Measurements from ENCODE around the gene RGMA.

GRCh38 chr15:93063796-93064690 lies 25.0 kb downstream of the RGMA start:
- TF ChIP-seq, protein P1, sequence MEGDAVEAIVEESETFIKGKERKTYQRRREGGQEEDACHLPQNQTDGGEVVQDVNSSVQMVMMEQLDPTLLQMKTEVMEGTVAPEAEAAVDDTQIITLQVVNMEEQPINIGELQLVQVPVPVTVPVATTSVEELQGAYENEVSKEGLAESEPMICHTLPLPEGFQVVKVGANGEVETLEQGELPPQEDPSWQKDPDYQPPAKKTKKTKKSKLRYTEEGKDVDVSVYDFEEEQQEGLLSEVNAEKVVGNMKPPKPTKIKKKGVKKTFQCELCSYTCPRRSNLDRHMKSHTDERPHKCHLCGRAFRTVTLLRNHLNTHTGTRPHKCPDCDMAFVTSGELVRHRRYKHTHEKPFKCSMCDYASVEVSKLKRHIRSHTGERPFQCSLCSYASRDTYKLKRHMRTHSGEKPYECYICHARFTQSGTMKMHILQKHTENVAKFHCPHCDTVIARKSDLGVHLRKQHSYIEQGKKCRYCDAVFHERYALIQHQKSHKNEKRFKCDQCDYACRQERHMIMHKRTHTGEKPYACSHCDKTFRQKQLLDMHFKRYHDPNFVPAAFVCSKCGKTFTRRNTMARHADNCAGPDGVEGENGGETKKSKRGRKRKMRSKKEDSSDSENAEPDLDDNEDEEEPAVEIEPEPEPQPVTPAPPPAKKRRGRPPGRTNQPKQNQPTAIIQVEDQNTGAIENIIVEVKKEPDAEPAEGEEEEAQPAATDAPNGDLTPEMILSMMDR (IDR thresholded peaks at IDR 0.05; ENCODE audit: low read depth, low read length), result no peak
- no peak for TF ChIP-seq POLR2A (IDR thresholded peaks at IDR 0.05; ENCODE audit: extremely low read depth, insufficient read length)
- TF ChIP-seq, protein P2, sequence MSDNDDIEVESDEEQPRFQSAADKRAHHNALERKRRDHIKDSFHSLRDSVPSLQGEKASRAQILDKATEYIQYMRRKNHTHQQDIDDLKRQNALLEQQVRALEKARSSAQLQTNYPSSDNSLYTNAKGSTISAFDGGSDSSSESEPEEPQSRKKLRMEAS (IDR thresholded peaks at IDR 0.05; ENCODE audit: low read depth, low read length), result no peak
